GM19468 (cell line): ENCODE data around the gene HSD17B12.
"Not testable (repeated sequence)": the region's sequence is repeated elsewhere in the genome, so short reads cannot be mapped to it uniquely, and the experiment has no call there.

Experiments used
- ATAC-seq: cut with Tn5 transposase; IDR thresholded peaks from one replicate; pipeline ENCODE4 v1.9.1; 2021; ENCODE audit warnings: mild to moderate bottlenecking, moderate library complexity, moderate number of reproducible peaks; ENCODE audit not compliant: unreplicated experiment; ENCODE audit errors: extremely low read depth

Gene HSD17B12

GRCh38 chr11:43737201-43737590 is 56.7 kb downstream of the HSD17B12 start:
- ATAC-seq = no peak

DNA sequence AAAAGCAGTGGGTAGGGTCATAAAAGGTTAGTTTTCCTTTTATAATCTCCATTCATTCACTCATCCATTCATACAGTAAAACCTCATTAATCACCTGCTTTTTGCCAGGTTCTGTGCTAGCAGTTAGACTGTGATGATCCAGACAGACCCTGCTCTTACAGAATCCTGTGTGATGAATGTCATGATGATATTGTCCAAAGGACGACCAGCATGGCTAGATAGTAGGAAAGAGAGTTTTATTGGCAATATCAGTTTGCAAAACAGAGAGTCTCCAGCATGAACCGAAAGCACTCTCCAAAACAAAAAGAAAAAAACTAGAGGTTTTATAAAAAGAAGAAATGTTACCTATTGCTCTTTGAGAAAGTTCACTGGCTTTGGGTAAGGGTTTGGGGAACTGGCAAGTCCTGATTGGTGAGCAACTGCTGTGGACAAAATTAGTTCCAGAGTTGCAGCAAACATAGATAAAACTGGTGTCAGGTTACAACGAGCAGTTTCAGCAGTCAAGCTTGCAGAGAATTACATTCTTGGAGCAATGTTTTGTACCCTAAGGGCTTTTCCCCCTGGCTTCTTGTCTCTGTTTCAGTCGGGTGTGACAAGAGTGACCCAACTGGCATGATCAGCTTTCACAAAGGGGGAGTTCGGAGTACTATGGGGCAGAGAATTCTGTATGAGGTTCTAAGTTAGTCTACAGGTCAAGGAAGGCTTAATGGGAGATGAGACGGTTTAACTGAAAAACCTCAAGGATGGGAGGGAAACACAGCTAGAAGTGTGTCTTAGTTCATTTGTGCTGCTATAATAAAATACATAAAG is 58.3 kb downstream of the HSD17B12 start:
- ATAC-seq = no peak

- ATAC-seq = no peak
Measured at GRCh38 chr11:43746670-43747069, 66.1 kb downstream of the HSD17B12 start.

- no peak for ATAC-seq
Measured at GRCh38 chr11:43747130-43747802, 66.7 kb downstream of the HSD17B12 start.

DNA sequence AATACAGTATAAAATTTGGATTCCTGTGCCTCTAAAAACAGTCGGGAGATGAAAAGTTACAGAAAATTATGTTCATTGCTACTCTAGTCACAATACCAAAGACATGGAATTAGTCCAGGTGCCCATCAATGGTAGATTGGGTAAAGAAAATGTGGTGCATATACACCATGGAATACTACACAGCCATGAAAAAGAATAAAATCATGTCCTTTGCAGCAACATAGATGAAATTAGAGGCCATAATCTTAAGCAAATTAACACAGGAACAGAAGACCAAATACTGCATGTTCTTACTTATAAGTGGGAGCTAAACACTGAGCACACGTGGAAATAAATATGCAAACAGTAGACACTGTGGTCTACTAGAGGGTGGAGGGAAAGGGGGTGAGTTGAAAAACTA is 67.6 kb downstream of the HSD17B12 start:
- ATAC-seq = no peak

DNA sequence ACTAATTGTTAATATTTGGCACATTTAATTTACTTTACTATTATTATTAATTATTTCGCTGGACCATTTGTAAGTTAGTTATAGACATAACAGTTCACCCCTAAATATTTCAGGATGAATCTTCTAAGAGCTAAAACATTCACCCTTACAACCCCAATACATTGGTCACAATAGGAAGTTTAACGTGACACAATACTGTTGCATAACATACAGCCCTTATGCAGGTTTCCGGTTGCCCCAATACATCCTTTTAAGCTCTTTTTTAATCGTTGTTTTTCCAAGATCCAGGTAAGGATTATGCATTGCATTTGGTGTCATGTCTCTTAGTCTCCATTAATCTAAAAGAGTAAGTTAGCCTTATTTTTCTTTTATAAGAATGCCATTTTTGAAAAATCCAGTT is 71.2 kb downstream of the HSD17B12 start:
- ATAC-seq = no peak

- no peak for ATAC-seq
Measured at GRCh38 chr11:43756575-43756974, 76.0 kb downstream of the HSD17B12 start.

DNA sequence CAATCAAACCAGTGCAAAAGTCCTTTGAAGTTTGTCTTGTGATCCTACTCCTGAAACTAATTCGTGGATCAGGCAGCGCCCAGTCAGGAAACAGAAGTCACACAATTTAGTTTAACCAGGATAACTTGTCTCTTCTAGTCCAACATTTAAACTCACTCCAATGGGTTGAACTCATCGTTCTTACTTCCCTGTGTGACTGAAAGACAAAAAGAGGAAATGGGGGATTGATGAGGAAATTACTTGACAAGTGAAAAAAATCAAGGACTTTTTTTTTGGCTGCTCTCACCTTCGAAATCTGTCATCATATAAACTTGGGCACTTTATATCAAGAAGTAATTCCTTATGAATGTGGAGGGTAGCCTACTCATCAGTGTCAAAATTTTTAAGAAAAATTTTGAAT is 78.4 kb downstream of the HSD17B12 start:
- ATAC-seq = no peak

DNA sequence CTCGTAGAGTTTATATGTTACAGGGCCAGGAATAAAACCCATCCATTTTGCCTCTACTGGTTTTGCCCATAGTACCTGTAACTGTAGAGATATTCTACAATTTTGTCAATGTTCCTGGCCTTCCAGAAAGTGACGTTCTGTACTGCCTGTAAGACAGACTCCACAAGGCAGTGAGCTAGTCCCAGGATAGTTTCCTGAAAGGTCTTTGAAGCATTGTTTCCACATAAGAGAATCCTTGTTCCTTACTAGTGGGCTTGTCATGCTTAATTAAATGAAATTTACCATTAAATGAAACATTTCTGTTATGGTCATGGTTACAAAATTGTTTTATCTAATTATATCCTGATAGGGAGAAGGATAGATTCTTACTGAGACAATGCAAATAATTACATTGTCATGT is 80.4 kb downstream of the HSD17B12 start:
- no peak for ATAC-seq

DNA sequence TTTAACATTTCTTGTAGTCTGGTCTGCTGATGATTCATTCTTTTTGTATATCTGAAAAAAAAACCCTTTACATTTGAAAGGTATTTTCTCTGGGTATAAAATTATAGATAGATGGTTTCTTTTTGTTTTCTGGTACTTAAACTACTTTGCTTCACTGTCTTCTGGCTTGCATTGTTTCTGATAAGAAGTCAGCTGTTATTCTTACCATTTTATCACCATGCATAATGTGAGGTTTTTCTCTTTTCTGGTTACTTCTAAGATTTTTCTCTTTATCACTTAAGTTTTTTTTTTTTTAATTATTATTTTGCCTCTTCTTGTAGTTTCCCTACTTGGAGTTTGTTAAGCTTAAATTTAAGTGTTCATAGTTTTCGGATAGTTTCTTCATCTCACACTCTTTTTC is 84.7 kb downstream of the HSD17B12 start:
- no peak for ATAC-seq

- ATAC-seq = not testable (repeated sequence)
Measured at GRCh38 chr11:43768654-43769053, 88.1 kb downstream of the HSD17B12 start.

GRCh38 chr11:43770173-43770572 is 89.6 kb downstream of the HSD17B12 start:
- no peak for ATAC-seq

DNA sequence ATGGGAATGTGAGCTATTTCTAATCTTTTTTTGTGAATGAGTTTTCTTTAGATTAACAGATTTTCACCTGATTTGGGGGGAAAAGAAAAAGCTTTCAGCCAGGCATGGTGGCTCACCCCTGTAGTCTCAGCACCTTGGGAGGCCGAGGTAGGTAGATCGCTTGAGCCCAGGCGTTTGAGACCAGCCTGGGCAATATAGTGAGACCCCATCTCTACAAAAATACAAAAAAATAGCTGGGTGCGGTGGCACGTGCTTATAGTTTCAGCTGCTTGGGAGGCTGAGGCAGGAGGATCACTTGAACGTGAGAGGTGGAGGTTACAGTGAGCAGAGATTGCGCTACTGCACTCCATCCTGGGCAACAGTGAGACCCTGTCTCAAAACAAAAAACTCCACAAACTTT is 92.2 kb downstream of the HSD17B12 start:
- no peak for ATAC-seq

GRCh38 chr11:43774786-43775185 is 94.2 kb downstream of the HSD17B12 start:
- ATAC-seq = no peak

DNA sequence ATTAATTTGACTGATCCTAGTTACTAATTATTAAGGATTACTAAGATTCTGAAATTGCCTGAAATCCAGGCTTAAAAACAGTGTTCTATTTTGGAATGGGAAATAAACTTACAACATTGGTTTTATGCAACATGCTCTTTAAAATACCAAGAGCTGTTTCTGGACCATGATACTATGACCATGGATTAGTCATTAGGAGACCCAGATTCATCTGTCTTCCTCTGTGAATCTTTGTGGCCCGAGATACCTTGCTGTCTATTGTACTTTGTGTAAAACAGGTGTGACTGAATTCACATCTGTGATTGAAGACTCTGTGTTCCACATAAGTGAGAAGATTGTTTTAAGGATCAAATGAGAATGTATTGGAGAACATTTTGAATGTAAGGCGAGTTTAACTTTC is 98.8 kb downstream of the HSD17B12 start:
- ATAC-seq = no peak

GRCh38 chr11:43784301-43784700 is 103.8 kb downstream of the HSD17B12 start:
- no peak for ATAC-seq

GRCh38 chr11:43784866-43785265 is 104.3 kb downstream of the HSD17B12 start:
- no peak for ATAC-seq

- ATAC-seq = no peak
Measured at GRCh38 chr11:43785318-43785717, 104.8 kb downstream of the HSD17B12 start.

GRCh38 chr11:43786016-43786415 is 105.5 kb downstream of the HSD17B12 start:
- ATAC-seq = no peak

- no peak for ATAC-seq
Measured at GRCh38 chr11:43787824-43788223, 107.3 kb downstream of the HSD17B12 start.

DNA sequence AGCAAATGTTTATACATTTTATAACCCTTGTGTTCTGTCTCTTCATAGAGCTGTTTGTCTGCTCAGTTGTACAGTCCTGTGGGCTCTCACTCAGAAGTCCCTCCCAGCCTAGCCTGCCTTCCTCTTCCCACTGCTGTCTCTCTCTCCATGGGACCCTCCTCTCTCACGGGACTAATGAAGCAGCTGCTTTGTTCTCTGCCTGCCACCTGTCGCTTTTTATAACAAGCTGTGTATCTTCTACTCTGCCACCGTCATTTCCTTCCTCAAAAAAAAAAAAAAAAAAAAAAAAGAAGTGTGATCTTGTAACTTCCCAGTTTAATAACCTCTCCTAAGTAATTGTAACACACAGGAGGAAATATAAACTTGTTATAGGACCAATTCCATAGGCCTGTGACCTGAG is 107.9 kb downstream of the HSD17B12 start:
- ATAC-seq = no peak
